SK-N-SH treated with all-trans-retinoic acid at 6 μM for 48 hours (cell line): ENCODE data around the gene C17orf50.

Experiments
- ATAC-seq: fragments of 200-7000 bp; cut with Tn5 transposase; 3 replicates; pipeline ENCODE4 v1.9.1; 2020; ENCODE audit warnings: mild to moderate bottlenecking, moderate library complexity
- ARNTL ChIP-seq: fragments of 450-650 bp; formaldehyde crosslinking; IDR thresholded peaks from 2 replicates; pipeline ENCODE4 v1.5.0; 2020; ENCODE audit warnings: low read depth, mild to moderate bottlenecking, moderate library complexity, borderline replicate concordance
- BACH2 ChIP-seq: fragments of 250-450 bp; sonication (Bioruptor Pico); IDR thresholded peaks from 2 replicates; pipeline ENCODE4 v1.9.0; 2021; ENCODE audit warnings: mild to moderate bottlenecking, borderline replicate concordance
- CREB5 ChIP-seq: fragments of 250-450 bp; sonication (Bioruptor Pico); IDR thresholded peaks from 2 replicates; pipeline ENCODE4 v1.5.1; 2020; ENCODE audit warnings: low read depth, mild to moderate bottlenecking, moderate library complexity
- CSDC2 ChIP-seq: fragments of 250-450 bp; sonication (Bioruptor Pico); IDR thresholded peaks from 2 replicates; pipeline ENCODE4 v1.5.0; 2020; ENCODE audit warnings: mild to moderate bottlenecking, moderate library complexity
- ESRRG ChIP-seq: fragments of 250-450 bp; sonication (Bioruptor Pico); IDR thresholded peaks from 2 replicates; pipeline ENCODE4 v1.6.1; 2021; ENCODE audit warnings: mild to moderate bottlenecking
- GLIS3 ChIP-seq: fragments of 250-450 bp; sonication (Bioruptor Pico); IDR thresholded peaks from 2 replicates; pipeline ENCODE4 v1.5.0; 2020; ENCODE audit warnings: mild to moderate bottlenecking, moderate library complexity
- ISL1 ChIP-seq: fragments of 250-450 bp; sonication (Bioruptor Pico); IDR thresholded peaks from 2 replicates; pipeline ENCODE4 v2.1.2; 2022; ENCODE audit warnings: mild to moderate bottlenecking, moderate library complexity
- OSR1 ChIP-seq: fragments of 250-450 bp; sonication (Bioruptor Pico); IDR thresholded peaks from 2 replicates; pipeline ENCODE4 v1.8.0; 2022; ENCODE audit warnings: moderate library complexity, mild to moderate bottlenecking, inconsistent platforms
- PATZ1 ChIP-seq: fragments of 250-450 bp; sonication (Bioruptor Pico); IDR thresholded peaks from 2 replicates; pipeline ENCODE4 v1.8.0; 2020; ENCODE audit warnings: mild to moderate bottlenecking, moderate library complexity, borderline replicate concordance
- POU6F1 ChIP-seq: fragments of 250-450 bp; sonication (Bioruptor Pico); IDR thresholded peaks from 2 replicates; pipeline ENCODE4 v1.8.0; 2021; ENCODE audit warnings: low read depth, mild to moderate bottlenecking, moderate library complexity, borderline replicate concordance
- PPARA ChIP-seq: fragments of 250-450 bp; sonication (Bioruptor Pico); IDR thresholded peaks from 2 replicates; pipeline ENCODE4 v1.5.0; 2020; ENCODE audit warnings: mild to moderate bottlenecking, borderline replicate concordance
- RARB ChIP-seq: fragments of 250-450 bp; sonication (Bioruptor Pico); IDR thresholded peaks from 2 replicates; pipeline ENCODE4 v1.8.0; 2021; ENCODE audit warnings: mild to moderate bottlenecking, moderate library complexity
- SNAI2 ChIP-seq: fragments of 250-450 bp; sonication (Bioruptor Pico); IDR thresholded peaks from 2 replicates; pipeline ENCODE4 v1.5.0; 2020; ENCODE audit warnings: mild to moderate bottlenecking, moderate library complexity
- TCF4 ChIP-seq: fragments of 250-450 bp; sonication (Bioruptor Pico); IDR thresholded peaks from 2 replicates; pipeline ENCODE4 v1.8.0; 2021; ENCODE audit warnings: mild to moderate bottlenecking, moderate library complexity, borderline replicate concordance
- TOX ChIP-seq: fragments of 250-450 bp; sonication (Bioruptor Pico); IDR thresholded peaks from 2 replicates; pipeline ENCODE4 v1.8.0; 2021; ENCODE audit warnings: mild to moderate bottlenecking, moderate library complexity, borderline replicate concordance
- TSHZ2 ChIP-seq: fragments of 250-450 bp; sonication (Bioruptor Pico); IDR thresholded peaks from 2 replicates; pipeline ENCODE4 v1.5.0; 2020; ENCODE audit warnings: mild to moderate bottlenecking, moderate library complexity
- ZC3H10 ChIP-seq: fragments of 250-450 bp; sonication (Bioruptor Pico); IDR thresholded peaks from 2 replicates; pipeline ENCODE4 v1.5.1; 2021; ENCODE audit warnings: mild to moderate bottlenecking, moderate library complexity
- ZFP3 ChIP-seq: fragments of 250-450 bp; sonication (Bioruptor Pico); IDR thresholded peaks from 2 replicates; pipeline ENCODE4 v1.5.0; 2020; ENCODE audit warnings: mild to moderate bottlenecking, moderate library complexity
- ZFP30 ChIP-seq: fragments of 450-650 bp; formaldehyde crosslinking; IDR thresholded peaks from 2 replicates; pipeline ENCODE4 v1.5.0; 2022; ENCODE audit warnings: mild to moderate bottlenecking, moderate library complexity
- ZNF565 ChIP-seq: fragments of 450-650 bp; formaldehyde crosslinking; conservative IDR thresholded peaks from 2 replicates; pipeline ENCODE4 v1.5.0; 2020; ENCODE audit warnings: low read depth, mild to moderate bottlenecking, moderate library complexity
- ZNF70 ChIP-seq: fragments of 450-650 bp; formaldehyde crosslinking; IDR thresholded peaks from 2 replicates; pipeline ENCODE4 v1.5.0; 2020; ENCODE audit warnings: mild to moderate bottlenecking, moderate library complexity
- ZNF8 ChIP-seq: fragments of 450-650 bp; formaldehyde crosslinking; IDR thresholded peaks from 2 replicates; pipeline ENCODE4 v1.5.0; 2020; ENCODE audit warnings: mild to moderate bottlenecking, moderate library complexity
- TF ChIP-seq, protein P1 (sequence below): fragments of 250-450 bp; sonication (Bioruptor Pico); IDR thresholded peaks from 2 replicates; pipeline ENCODE4 v1.5.1; 2021; ENCODE audit warnings: mild to moderate bottlenecking, moderate library complexity

The C17orf50 gene

GRCh38 chr17:35766903-35767510 lies 6.3 kb downstream of the C17orf50 start:
- no peak for TF ChIP-seq ARNTL (CRISPR knock-in tag)
- no peak for TF ChIP-seq SNAI2
- TF ChIP-seq TSHZ2 (CRISPR knock-in tag): no peak
- no peak for TF ChIP-seq TCF4
- TF ChIP-seq POU6F1 (CRISPR knock-in tag): no peak
- TF ChIP-seq ZNF70 (CRISPR knock-in tag): no peak
- TF ChIP-seq PATZ1: no peak
- TF ChIP-seq PPARA (CRISPR knock-in tag): no peak
- TF ChIP-seq ZC3H10: no peak
- TF ChIP-seq, protein P1, sequence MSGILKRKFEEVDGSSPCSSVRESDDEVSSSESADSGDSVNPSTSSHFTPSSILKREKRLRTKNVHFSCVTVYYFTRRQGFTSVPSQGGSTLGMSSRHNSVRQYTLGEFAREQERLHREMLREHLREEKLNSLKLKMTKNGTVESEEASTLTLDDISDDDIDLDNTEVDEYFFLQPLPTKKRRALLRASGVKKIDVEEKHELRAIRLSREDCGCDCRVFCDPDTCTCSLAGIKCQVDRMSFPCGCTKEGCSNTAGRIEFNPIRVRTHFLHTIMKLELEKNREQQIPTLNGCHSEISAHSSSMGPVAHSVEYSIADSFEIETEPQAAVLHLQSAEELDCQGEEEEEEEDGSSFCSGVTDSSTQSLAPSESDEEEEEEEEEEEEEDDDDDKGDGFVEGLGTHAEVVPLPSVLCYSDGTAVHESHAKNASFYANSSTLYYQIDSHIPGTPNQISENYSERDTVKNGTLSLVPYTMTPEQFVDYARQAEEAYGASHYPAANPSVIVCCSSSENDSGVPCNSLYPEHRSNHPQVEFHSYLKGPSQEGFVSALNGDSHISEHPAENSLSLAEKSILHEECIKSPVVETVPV (CRISPR knock-in tag): no peak
- no peak for TF ChIP-seq OSR1 (CRISPR knock-in tag)
- no peak for TF ChIP-seq CREB5 (CRISPR knock-in tag)
- no peak for TF ChIP-seq ZNF8 (CRISPR knock-in tag)
- no peak for TF ChIP-seq ZFP30 (CRISPR knock-in tag)
- TF ChIP-seq BACH2 (CRISPR knock-in tag): no peak
- no peak for TF ChIP-seq ZFP3 (CRISPR knock-in tag)
- no peak for TF ChIP-seq ISL1 (CRISPR knock-in tag)
- no peak for TF ChIP-seq ESRRG
- ATAC-seq: peak; percentile 34

DNA sequence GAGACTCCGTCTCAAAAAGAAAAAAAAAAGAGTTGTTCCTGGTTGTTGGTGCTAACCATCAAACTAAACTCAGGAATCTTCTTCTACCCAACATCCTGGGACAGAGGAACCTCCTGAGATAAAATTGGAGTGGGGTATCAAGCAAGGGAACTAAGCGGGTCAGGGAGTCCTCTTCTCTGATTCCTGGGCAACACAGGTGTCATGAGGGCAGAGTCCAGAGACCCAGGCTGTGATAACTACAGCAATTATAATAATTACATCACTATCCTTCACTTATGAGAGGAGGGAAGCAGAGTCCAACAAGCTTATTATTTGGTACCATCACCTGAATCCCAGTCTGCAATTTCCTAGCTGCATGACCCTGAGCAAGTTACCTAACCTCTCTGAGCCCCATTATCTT lies 8.1 kb downstream of the C17orf50 start:
- TF ChIP-seq ARNTL (CRISPR knock-in tag) (no peak), OSR1 (CRISPR knock-in tag) (no peak), ZNF565 (no peak), GLIS3 (CRISPR knock-in tag) (no peak), ESRRG (no peak), ZNF70 (CRISPR knock-in tag) (no peak), ZFP3 (CRISPR knock-in tag) (no peak), ZC3H10 (no peak), SNAI2 (no peak), TOX (no peak), RARB (CRISPR knock-in tag) (no peak), CSDC2 (no peak), CREB5 (CRISPR knock-in tag) (no peak), BACH2 (CRISPR knock-in tag) (no peak), ISL1 (CRISPR knock-in tag) (no peak), PPARA (CRISPR knock-in tag) (no peak), POU6F1 (CRISPR knock-in tag) (no peak), TCF4 (no peak)
- TF ChIP-seq, protein P1 (CRISPR knock-in tag): no peak
- no peak for ATAC-seq
